8988T (cell line): ENCODE data around the gene ATF1.
"Not testable (repeated sequence)": the region's sequence is repeated elsewhere in the genome, so short reads cannot be mapped to it uniquely, and the experiment has no call there.

Experiments used
- DNase-seq: peaks from one replicate; pipeline ENCODE4 v3.0.0; 2011

The ATF1 gene

DNA sequence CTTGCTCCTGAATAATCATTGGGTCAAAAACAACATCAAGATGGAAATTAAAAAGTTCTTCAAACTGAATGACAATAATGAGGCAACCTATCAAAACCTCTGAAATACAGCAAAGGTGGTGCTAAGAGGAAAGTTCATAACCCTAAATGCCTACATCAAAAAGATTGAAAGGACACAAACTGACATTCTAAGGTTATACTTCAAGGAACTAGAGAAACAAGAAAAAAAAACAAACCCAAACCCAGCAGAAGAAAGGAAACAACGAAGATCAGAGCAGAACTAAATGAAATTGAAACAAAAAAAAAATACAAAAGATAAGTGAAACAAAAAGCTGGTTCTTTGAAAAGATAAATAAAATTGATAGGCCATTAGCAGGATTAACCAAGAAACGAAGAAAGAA is 105.0 kb downstream of the ATF1 start:
- DNase-seq = not testable (repeated sequence)
